ENCODE data around the gene DIPK1B. TPM values are rescaled to one million over a fixed set of nuclear protein-coding genes. Genes with fewer than 3 reads are reported as not detected.

DIPK1B gene
- total and polyA plus RNA-seq, 2 donors (not counting 3 experiments of a cell fraction or from before 2014, with no cell fraction given), result 253 to 441 TPM

GRCh38 chr9:136681945-136682699 lies 30.2 kb upstream of the DIPK1B start:
- BruUV-seq (replicated peaks), result no TSS peak
- dilution Hi-C loops (cut with MboI; ENCODE audit: extremely low pct_ligation_motif_present, low sequenced_read_pairs), result no loop called here
- Histone ChIP-seq H3K4me3 (replicated peaks in 1 of 3; ENCODE audit: insufficient read depth in 1 of 3, low read depth in 1 of 3, low read length in 3 of 3) (no peak overlapping the region), H3K36me3 (ENCODE audit: control insufficient read depth in 2 of 2, extremely low read depth in 1 of 2, insufficient read depth in 2 of 2, low read length in 2 of 2) (peaks cover 0 to 6% of the 10 kb centered on the region in 2 experiments), H3K9me3 (replicated peaks; ENCODE audit: control insufficient read depth, insufficient read depth, low read length) (no peaks in the 10 kb centered on the region), H3K4me2 (ENCODE audit: insufficient read depth, low read length) (no peak overlapping the region), H4K20me1 (replicated peaks; ENCODE audit: control insufficient read depth, extremely low read depth, insufficient read depth, low read length) (no peaks in the 10 kb centered on the region), H3K27me3 (ENCODE audit: control insufficient read depth in 2 of 2, insufficient read depth in 2 of 2, low read length in 2 of 2) (no peaks in the 10 kb centered on the region), H3K9ac (replicated peaks; ENCODE audit: extremely low read depth, insufficient read depth, low read length) (no peak overlapping the region), H3K9me1 (replicated peaks; ENCODE audit: control insufficient read depth, extremely low read depth, insufficient read depth, low read length) (no peaks in the 10 kb centered on the region), H3K79me2 (ENCODE audit: control insufficient read depth, insufficient read depth, low read length) (peaks cover 55% of the 10 kb centered on the region), H3K4me1 (ENCODE audit: control insufficient read depth, extremely low read depth, insufficient read depth, low read length) (peaks cover 13% of the 10 kb centered on the region), H3K27ac (ENCODE audit: insufficient read depth, low read depth, low read length) (no peak overlapping the region), H2AFZ (ENCODE audit: low read depth, low read length) (no peak overlapping the region)
- no peak for FAIRE-seq
- no peak for DNase-seq (ENCODE audit: low read depth, low spot score)
- POLR2A ChIA-PET, result no interaction called here
- intact Hi-C loops (cut with micrococcal nuclease), result no loop called here
- TF ChIP-seq POLR2AphosphoS5 (IDR thresholded peaks at IDR 0.05; ENCODE audit: insufficient read depth, low read depth, low read length), result no peak
- TF ChIP-seq GATA2 (IDR thresholded peaks at IDR 0.05; ENCODE audit: insufficient read depth, insufficient read length, low read depth, low read length), result no peak
- no peak for TF ChIP-seq JUN (IDR thresholded peaks at IDR 0.05; ENCODE audit: borderline replicate concordance, insufficient read depth, insufficient read length, low read depth)
- TF ChIP-seq MAX (IDR thresholded peaks at IDR 0.05; ENCODE audit: insufficient read depth, insufficient read length), result no peak
- CTCF ChIA-PET, result interaction anchor here (1.1 kb wide), 1 partner anchor 11 kb away, joined by 3 read pairs; no protein-coding TSS in a partner anchor

GRCh38 chr9:136682710-136683109 lies 29.7 kb upstream of the DIPK1B start:
- FAIRE-seq, result no peak
- ChIA-PET POLR2A (no interaction called here), CTCF (interaction anchor here (1.1 kb wide), 1 partner anchor 11 kb away, joined by 3 read pairs; no protein-coding TSS in a partner anchor)
- Histone ChIP-seq H3K9me1 (replicated peaks; ENCODE audit: control insufficient read depth, extremely low read depth, insufficient read depth, low read length) (no peaks in the 10 kb centered on the region), H3K79me2 (ENCODE audit: control insufficient read depth, insufficient read depth, low read length) (peaks cover 55% of the 10 kb centered on the region), H3K27me3 (ENCODE audit: control insufficient read depth in 2 of 2, insufficient read depth in 2 of 2, low read length in 2 of 2) (no peaks in the 10 kb centered on the region), H4K20me1 (replicated peaks; ENCODE audit: control insufficient read depth, extremely low read depth, insufficient read depth, low read length) (no peaks in the 10 kb centered on the region), H3K4me2 (ENCODE audit: insufficient read depth, low read length) (no peak overlapping the region), H3K9ac (replicated peaks; ENCODE audit: extremely low read depth, insufficient read depth, low read length) (no peak overlapping the region), H2AFZ (ENCODE audit: low read depth, low read length) (no peak overlapping the region), H3K9me3 (replicated peaks; ENCODE audit: control insufficient read depth, insufficient read depth, low read length) (no peaks in the 10 kb centered on the region), H3K4me1 (ENCODE audit: control insufficient read depth, extremely low read depth, insufficient read depth, low read length) (peaks cover 13% of the 10 kb centered on the region), H3K36me3 (ENCODE audit: control insufficient read depth in 2 of 2, extremely low read depth in 1 of 2, insufficient read depth in 2 of 2, low read length in 2 of 2) (peaks cover 0 to 6% of the 10 kb centered on the region in 2 experiments), H3K4me3 (replicated peaks in 1 of 3; ENCODE audit: insufficient read depth in 1 of 3, low read depth in 1 of 3, low read length in 3 of 3) (no peak overlapping the region), H3K27ac (ENCODE audit: insufficient read depth, low read depth, low read length) (no peak overlapping the region)
- TF ChIP-seq FOS (IDR thresholded peaks at IDR 0.05; ENCODE audit: borderline replicate concordance, insufficient read depth, low read length) (no peak), CTCF (IDR thresholded peaks at IDR 0.05; ENCODE audit: extremely low read depth in 1 of 2, insufficient read depth in 1 of 2, low read depth in 1 of 2, low read length in 2 of 2) (no peak), EZH2 (IDR thresholded peaks at IDR 0.05; ENCODE audit: borderline replicate concordance, low read depth, low read length, severe bottlenecking) (no peak), POLR2A (IDR thresholded peaks at IDR 0.05; ENCODE audit: low read depth, low read length) (no peak), MYC (IDR thresholded peaks at IDR 0.05; ENCODE audit: low read depth, low read length) (no peak), MAX (IDR thresholded peaks at IDR 0.05; ENCODE audit: insufficient read depth, insufficient read length) (no peak), POLR2AphosphoS5 (IDR thresholded peaks at IDR 0.05; ENCODE audit: insufficient read depth, low read depth, low read length) (no peak), JUN (IDR thresholded peaks at IDR 0.05; ENCODE audit: borderline replicate concordance, insufficient read depth, insufficient read length, low read depth) (no peak), GATA2 (IDR thresholded peaks at IDR 0.05; ENCODE audit: insufficient read depth, insufficient read length, low read depth, low read length) (no peak)
- DNase-seq (ENCODE audit: low read depth, low spot score), result no peak
- intact Hi-C loops (cut with micrococcal nuclease), result no loop called here
- dilution Hi-C loops (cut with MboI; ENCODE audit: extremely low pct_ligation_motif_present, low sequenced_read_pairs), result no loop called here
- BruUV-seq (replicated peaks), result no TSS peak
